ENCODE data around the gene ZNF410. TPM values are rescaled to one million over a fixed set of nuclear protein-coding genes. Genes with fewer than 3 reads are reported as not detected.

The ZNF410 gene
- total RNA-seq, 1 donor from 2014 or later = 55.1 TPM

- H3K4me2 ChIP-seq = no peak overlapping the region
- H3K4me3 Mint-ChIP-seq = no peak overlapping the region
- no peak for TF ChIP-seq EZH2phosphoT487 (IDR thresholded peaks at IDR 0.05)
- no peak for TF ChIP-seq EZH2 (IDR thresholded peaks at IDR 0.05)
- TF ChIP-seq CTCF (IDR thresholded peaks at IDR 0.05) = no peak
- H3K9me3 ChIP-seq (ENCODE audit: low read depth) = no peaks in the 10 kb centered on the region
- H3K27me3 ChIP-seq = no peaks in the 10 kb centered on the region
- no peak overlapping the region for H2AFZ ChIP-seq (replicated peaks)
- no peaks in the 10 kb centered on the region for H3K9me3 Mint-ChIP-seq
- peaks cover 21% of the 10 kb centered on the region for H3K36me3 Mint-ChIP-seq
- no peaks in the 10 kb centered on the region for H4K20me1 ChIP-seq (ENCODE audit: low read depth)
- DNase-seq (ENCODE audit: low spot score) = no peak
- no peaks in the 10 kb centered on the region for H3K4me1 Mint-ChIP-seq
- no peak overlapping the region for H3K9ac ChIP-seq
- peaks cover 10% of the 10 kb centered on the region for H3F3A ChIP-seq (ENCODE audit: low read depth)
- no peak overlapping the region for H3K27ac ChIP-seq
- H3K4me3 ChIP-seq = no peak overlapping the region
- H3K36me3 ChIP-seq = no peaks in the 10 kb centered on the region
- H3K27me3 Mint-ChIP-seq (ENCODE audit: insufficient read depth, low read depth) = no peaks in the 10 kb centered on the region
- no peak overlapping the region for H3K27ac Mint-ChIP-seq
- no peaks in the 10 kb centered on the region for H3K4me1 ChIP-seq
- no peaks in the 10 kb centered on the region for H3K79me2 ChIP-seq (ENCODE audit: low read depth)
Observed at GRCh38 chr14:73961192-73961591, 74.5 kb downstream of the ZNF410 start.

GRCh38 chr14:73965216-73965615, 78.6 kb downstream of the ZNF410 start:
- no peak for DNase-seq (ENCODE audit: low spot score)
- Mint-ChIP-seq H3K4me1 (no peaks in the 10 kb centered on the region), H3K36me3 (peaks cover 22% of the 10 kb centered on the region), H3K9me3 (no peaks in the 10 kb centered on the region), H3K27ac (no peak overlapping the region), H3K4me3 (no peak overlapping the region), H3K27me3 (ENCODE audit: insufficient read depth, low read depth) (peaks cover 2% of the 10 kb centered on the region)
- H3K9ac ChIP-seq = no peak overlapping the region
- no peak overlapping the region for H2AFZ ChIP-seq (replicated peaks)
- H3F3A ChIP-seq (ENCODE audit: low read depth) = peaks cover 10% of the 10 kb centered on the region
- H3K36me3 ChIP-seq = no peaks in the 10 kb centered on the region
- H3K4me2 ChIP-seq = no peak overlapping the region
- H3K4me3 ChIP-seq = no peak overlapping the region
- no peaks in the 10 kb centered on the region for H4K20me1 ChIP-seq (ENCODE audit: low read depth)
- H3K4me1 ChIP-seq = no peaks in the 10 kb centered on the region
- H3K27ac ChIP-seq = no peak overlapping the region
- no peak for TF ChIP-seq CTCF (IDR thresholded peaks at IDR 0.05)
- TF ChIP-seq EZH2phosphoT487 (IDR thresholded peaks at IDR 0.05) = no peak
- TF ChIP-seq EZH2 (IDR thresholded peaks at IDR 0.05) = no peak
- H3K9me3 ChIP-seq (ENCODE audit: low read depth) = no peaks in the 10 kb centered on the region
- H3K79me2 ChIP-seq (ENCODE audit: low read depth) = no peaks in the 10 kb centered on the region
- no peaks in the 10 kb centered on the region for H3K27me3 ChIP-seq

- no peaks in the 10 kb centered on the region for H3K9me3 ChIP-seq (ENCODE audit: low read depth)
- H3K4me1 ChIP-seq = no peaks in the 10 kb centered on the region
- H3K9me3 Mint-ChIP-seq = no peaks in the 10 kb centered on the region
- DNase-seq (ENCODE audit: low spot score) = no peak
- no peak overlapping the region for H3K4me2 ChIP-seq
- H3K27me3 ChIP-seq = no peaks in the 10 kb centered on the region
- no peak overlapping the region for H3K4me3 Mint-ChIP-seq
- no peak overlapping the region for H3K27ac Mint-ChIP-seq
- H2AFZ ChIP-seq (replicated peaks) = no peak overlapping the region
- peaks cover 2% of the 10 kb centered on the region for H3K27me3 Mint-ChIP-seq (ENCODE audit: insufficient read depth, low read depth)
- H3K4me3 ChIP-seq = no peak overlapping the region
- no peak overlapping the region for H3K9ac ChIP-seq
- H3K27ac ChIP-seq = no peak overlapping the region
- H3K36me3 ChIP-seq = no peaks in the 10 kb centered on the region
- peaks cover 9% of the 10 kb centered on the region for H3F3A ChIP-seq (ENCODE audit: low read depth)
- peaks cover 8% of the 10 kb centered on the region for H3K36me3 Mint-ChIP-seq
- H3K79me2 ChIP-seq (ENCODE audit: low read depth) = no peaks in the 10 kb centered on the region
- TF ChIP-seq CTCF (IDR thresholded peaks at IDR 0.05) = no peak
- TF ChIP-seq EZH2 (IDR thresholded peaks at IDR 0.05) = no peak
- no peaks in the 10 kb centered on the region for H4K20me1 ChIP-seq (ENCODE audit: low read depth)
- H3K4me1 Mint-ChIP-seq = no peaks in the 10 kb centered on the region
Observed at GRCh38 chr14:73968885-73969284, 82.2 kb downstream of the ZNF410 start.
